ENCODE measurements around the gene ESR2.

ESR2 gene

DNA sequence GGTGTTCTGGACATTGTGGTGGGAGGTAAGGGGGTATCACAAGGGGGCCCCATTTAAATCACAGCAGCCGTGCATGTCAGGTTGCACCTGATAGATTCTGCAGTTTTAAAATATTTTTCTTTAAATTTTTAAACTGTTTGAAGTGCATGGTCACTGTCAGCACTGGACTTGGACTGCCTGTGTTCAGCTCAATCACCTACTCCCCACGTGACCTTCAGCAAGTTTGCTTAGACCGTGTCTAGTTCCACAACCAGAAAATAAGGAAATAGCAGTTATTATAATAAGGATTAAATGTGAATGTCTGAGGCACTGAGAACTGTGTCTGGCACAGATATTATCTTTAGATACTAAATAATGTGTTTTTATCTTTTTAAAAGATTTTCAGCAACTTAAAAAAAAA lies 64.7 kb downstream of the ESR2 start:
- Histone ChIP-seq H3K27me3 (replicated peaks; ENCODE audit: control insufficient read depth, insufficient read depth, low read length) (no peaks in the 10 kb centered on the region), H3K36me3 (ENCODE audit: control insufficient read depth, insufficient read depth, low read length) (peaks cover 4% of the 10 kb centered on the region), H3K4me3 (replicated peaks; ENCODE audit: low read depth, low read length) (no peak overlapping the region)
- no peak for DNase-seq (ENCODE audit: extremely low read depth, insufficient read length)
- TF ChIP-seq, protein P1, sequence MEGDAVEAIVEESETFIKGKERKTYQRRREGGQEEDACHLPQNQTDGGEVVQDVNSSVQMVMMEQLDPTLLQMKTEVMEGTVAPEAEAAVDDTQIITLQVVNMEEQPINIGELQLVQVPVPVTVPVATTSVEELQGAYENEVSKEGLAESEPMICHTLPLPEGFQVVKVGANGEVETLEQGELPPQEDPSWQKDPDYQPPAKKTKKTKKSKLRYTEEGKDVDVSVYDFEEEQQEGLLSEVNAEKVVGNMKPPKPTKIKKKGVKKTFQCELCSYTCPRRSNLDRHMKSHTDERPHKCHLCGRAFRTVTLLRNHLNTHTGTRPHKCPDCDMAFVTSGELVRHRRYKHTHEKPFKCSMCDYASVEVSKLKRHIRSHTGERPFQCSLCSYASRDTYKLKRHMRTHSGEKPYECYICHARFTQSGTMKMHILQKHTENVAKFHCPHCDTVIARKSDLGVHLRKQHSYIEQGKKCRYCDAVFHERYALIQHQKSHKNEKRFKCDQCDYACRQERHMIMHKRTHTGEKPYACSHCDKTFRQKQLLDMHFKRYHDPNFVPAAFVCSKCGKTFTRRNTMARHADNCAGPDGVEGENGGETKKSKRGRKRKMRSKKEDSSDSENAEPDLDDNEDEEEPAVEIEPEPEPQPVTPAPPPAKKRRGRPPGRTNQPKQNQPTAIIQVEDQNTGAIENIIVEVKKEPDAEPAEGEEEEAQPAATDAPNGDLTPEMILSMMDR (IDR thresholded peaks at IDR 0.05; ENCODE audit: insufficient read depth, low read length, poor library complexity, severe bottlenecking), result no peak

DNA sequence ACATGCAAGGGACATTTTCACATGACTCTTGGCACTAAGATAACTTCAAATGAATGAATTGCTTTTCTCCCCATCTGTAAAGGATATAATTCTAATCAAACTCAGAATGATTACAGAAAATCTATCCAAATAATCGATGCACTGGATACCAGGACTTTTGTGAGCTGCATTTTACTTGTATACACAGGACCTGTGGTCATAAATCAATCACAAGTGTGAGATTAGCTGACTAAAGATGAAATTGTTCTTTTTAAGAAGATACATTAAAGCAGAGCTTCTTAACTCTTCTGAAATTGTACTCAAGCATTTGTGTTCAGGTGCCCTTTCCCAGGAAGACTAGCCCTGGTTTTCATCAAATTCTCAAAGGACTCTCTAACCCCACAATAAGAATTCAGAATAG lies 66.3 kb downstream of the ESR2 start:
- no peaks in the 10 kb centered on the region for H3K27me3 ChIP-seq (replicated peaks; ENCODE audit: control insufficient read depth, insufficient read depth, low read length)
- no peak for DNase-seq (ENCODE audit: extremely low read depth, insufficient read length)
- TF ChIP-seq, protein P1 (IDR thresholded peaks at IDR 0.05; ENCODE audit: insufficient read depth, low read length, poor library complexity, severe bottlenecking), result no peak
- H3K4me3 ChIP-seq (replicated peaks; ENCODE audit: low read depth, low read length), result no peak overlapping the region
- peaks cover 5% of the 10 kb centered on the region for H3K36me3 ChIP-seq (ENCODE audit: control insufficient read depth, insufficient read depth, low read length)

DNA sequence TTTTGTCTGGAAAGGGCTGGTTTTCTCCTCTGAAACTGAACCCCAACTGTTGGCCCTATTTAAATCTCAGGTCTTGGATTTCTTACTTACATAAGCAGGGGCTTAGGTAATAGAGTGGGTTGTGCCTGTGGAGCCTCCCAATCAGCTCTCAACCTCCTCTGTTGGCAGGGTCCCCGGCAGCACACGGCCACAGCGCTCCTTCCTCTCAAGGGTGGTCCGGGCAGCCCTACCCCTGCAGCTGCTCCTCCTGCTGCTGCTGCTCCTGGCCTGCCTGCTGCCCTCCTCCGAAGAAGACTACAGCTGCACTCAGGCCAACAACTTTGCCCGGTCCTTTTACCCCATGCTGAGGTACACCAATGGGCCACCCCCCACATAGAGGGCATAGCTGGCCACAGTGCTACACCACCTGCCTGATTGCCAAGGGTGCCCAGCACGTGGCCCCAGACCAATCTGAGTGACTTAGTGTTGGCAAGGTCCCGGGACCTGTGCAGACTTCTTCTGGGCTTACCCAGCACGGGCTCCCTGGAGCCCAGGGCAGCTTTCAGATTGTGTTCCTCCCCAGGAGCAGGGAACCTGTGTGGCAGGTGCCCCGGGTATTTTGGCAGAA lies 68.9 kb downstream of the ESR2 start:
- Histone ChIP-seq H3K27me3 (replicated peaks; ENCODE audit: control insufficient read depth, insufficient read depth, low read length) (no peaks in the 10 kb centered on the region), H3K36me3 (ENCODE audit: control insufficient read depth, insufficient read depth, low read length) (peaks cover 13% of the 10 kb centered on the region), H3K4me3 (replicated peaks; ENCODE audit: low read depth, low read length) (no peak overlapping the region)
- TF ChIP-seq, protein P1 (IDR thresholded peaks at IDR 0.05; ENCODE audit: insufficient read depth, low read length, poor library complexity, severe bottlenecking), result no peak
- DNase-seq (ENCODE audit: extremely low read depth, insufficient read length), result no peak

DNA sequence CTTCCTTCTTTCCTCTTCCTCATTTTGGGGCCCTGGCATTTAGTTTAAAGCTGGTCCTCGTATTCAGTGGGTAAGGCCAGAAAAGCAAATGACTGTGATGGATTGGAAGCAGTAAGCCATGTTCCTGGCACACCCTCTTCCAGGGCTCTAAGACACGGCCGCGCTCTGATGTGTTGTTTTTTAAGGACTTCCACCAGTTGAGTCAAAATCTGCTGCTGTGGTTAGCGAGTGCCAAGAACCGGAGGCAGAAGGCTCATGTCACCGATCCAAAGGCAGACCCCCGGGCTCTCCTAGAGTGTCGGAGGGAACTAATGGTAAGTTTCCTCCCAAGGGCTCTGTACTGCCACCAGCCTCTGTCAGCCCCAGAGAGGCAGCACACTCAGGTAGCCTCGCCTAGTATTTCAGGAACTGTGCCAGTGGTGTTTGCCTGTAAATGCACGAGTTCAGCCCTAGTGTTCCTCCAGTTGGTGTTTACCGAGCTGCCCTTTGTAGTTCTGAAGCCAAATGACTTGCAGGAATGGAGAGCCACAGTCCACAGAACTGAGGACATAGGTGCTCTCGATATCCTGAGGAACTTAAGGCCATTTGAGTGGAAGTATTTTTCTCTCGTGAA lies 72.7 kb downstream of the ESR2 start:
- Histone ChIP-seq H3K36me3 (ENCODE audit: control insufficient read depth, insufficient read depth, low read length) (peaks cover 15% of the 10 kb centered on the region), H3K27me3 (replicated peaks; ENCODE audit: control insufficient read depth, insufficient read depth, low read length) (no peaks in the 10 kb centered on the region), H3K4me3 (replicated peaks; ENCODE audit: low read depth, low read length) (no peak overlapping the region)
- DNase-seq (ENCODE audit: extremely low read depth, insufficient read length), result no peak
- TF ChIP-seq, protein P1 (IDR thresholded peaks at IDR 0.05; ENCODE audit: insufficient read depth, low read length, poor library complexity, severe bottlenecking), result no peak

DNA sequence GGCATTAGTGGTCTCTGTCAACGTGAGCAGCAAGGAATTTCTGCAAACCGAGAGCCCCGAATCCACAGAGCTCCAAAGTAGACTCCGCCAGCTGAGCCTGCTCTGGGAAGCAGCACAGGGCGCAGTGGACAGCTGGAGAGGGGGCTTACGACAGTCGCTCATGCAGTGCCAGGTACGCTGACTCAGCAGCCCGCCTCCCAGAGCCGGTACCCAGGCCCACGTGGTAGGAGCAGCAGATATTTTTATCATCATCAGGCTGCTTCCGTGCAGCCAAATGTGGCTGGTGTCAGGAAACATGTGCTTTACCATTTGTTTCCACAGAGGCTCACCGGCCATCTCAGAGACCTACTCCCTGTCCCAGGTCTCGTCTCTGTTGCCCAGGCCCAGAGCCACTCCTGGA lies 73.7 kb downstream of the ESR2 start:
- Histone ChIP-seq H3K27me3 (replicated peaks; ENCODE audit: control insufficient read depth, insufficient read depth, low read length) (no peaks in the 10 kb centered on the region), H3K36me3 (ENCODE audit: control insufficient read depth, insufficient read depth, low read length) (peaks cover 17% of the 10 kb centered on the region), H3K4me3 (replicated peaks; ENCODE audit: low read depth, low read length) (no peak overlapping the region)
- TF ChIP-seq, protein P1 (IDR thresholded peaks at IDR 0.05; ENCODE audit: insufficient read depth, low read length, poor library complexity, severe bottlenecking), result no peak
- DNase-seq (ENCODE audit: extremely low read depth, insufficient read length), result no peak

All from GM06990 (cell line).